Fibroblast of skin of right biceps (primary cell): ENCODE data around the gene KRTAP10-6.
"Not testable (repeated sequence)": the region's sequence is repeated elsewhere in the genome, so short reads cannot be mapped to it uniquely, and the experiment has no call there.

Source experiments
- DNase-seq: peaks from one replicate; pipeline ENCODE4 v3.0.0-alpha.2; 2013

Gene KRTAP10-6

GRCh38 chr21:44598061-44598460, 5.8 kb upstream of the KRTAP10-6 start:
- no peak for DNase-seq

GRCh38 chr21:44596068-44596725, 3.9 kb upstream of the KRTAP10-6 start:
- DNase-seq: no peak

DNA sequence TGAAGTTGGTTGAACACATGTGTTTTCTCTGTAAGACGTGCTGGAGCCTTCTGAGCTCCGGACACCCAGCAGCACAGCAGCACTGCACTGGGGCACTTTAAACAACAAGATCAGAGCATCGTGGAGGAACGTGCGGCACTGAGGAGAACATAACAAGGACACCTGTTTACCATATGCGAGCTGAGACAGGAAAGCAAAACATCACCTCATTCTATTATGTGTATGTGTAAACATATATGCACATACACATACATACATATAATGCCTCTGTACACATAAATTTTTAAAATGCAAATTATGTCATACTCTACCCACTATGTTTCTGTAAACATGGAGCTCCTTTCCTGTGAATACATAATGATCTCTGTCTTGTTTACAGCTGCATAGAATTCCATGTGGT, 3.2 kb upstream of the KRTAP10-6 start:
- DNase-seq: no peak

GRCh38 chr21:44594406-44594916, 2.2 kb upstream of the KRTAP10-6 start:
- no peak for DNase-seq

- DNase-seq: no peak
These were observed 1.5 kb upstream of the KRTAP10-6 start for GRCh38 chr21:44593598-44594405.

- DNase-seq: not testable (repeated sequence)
These were observed 539 bp downstream of the KRTAP10-6 start for GRCh38 chr21:44591801-44592130.

DNA sequence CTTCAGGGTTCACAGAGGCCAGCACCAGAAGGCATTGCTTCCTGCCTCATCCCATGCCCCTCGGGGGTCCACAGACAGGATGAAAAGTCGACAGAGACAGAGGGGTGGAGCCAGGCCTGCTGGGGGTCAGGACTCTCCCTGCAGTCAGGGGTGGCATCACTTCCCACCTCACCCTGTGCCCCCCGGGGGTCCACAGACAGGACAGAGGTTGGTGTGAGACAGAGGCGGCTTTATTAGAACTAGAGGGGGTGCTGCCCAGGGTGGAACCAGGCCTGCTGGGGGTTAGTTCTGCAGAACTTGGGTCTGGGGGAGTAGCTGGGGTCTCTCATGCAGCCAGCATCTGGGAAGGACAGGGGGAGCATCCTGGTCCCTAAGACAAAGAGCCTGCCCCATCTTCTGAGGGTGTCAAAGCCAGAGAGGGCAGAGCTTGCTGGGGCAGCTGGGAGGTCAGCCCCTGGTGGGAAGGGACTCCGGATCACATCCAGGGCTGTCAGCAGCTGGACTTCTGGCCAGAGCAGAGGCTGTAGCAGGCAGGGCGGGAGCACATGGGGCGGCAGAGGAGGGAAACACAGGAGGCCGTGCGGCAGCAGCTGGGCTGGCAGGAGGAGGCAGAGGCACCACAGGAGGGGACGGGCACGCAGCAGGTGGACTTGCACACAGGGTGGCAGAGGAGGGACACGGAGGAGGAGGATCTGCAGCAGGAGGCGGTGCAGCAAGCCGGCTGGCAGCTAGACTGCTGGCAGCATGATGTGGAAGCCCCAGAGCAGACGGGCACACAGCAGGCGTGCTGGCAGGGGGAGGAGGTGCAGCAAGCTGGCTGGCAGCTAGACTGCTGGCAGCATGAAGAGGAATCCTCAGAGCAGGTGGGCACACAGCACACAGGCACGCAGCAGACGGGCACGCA, 1.2 kb downstream of the KRTAP10-6 start:
- not testable (repeated sequence) for DNase-seq

DNA sequence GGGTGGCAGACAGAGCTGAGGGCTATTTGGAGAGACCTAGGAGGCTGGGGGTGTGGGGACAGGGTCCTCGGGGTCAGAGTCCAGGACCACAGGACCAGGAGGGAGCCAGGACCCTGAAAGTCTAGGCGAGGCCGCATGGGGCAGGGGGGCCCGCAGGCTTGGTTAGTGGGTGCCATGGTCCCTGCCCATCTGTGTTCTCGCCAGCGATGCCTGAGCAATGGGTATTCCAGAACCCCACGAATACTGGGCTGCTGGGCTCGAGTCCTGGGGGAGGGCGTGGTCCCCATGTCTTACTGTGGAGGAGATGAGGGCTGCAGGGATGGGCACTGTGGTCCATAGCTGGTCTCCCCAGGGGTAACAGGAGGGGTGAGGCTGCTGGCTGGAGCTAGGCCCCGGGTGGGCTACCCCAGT, 2.0 kb downstream of the KRTAP10-6 start:
- no peak for DNase-seq

GRCh38 chr21:44589586-44590305, 2.6 kb downstream of the KRTAP10-6 start:
- DNase-seq: no peak

- no peak for DNase-seq
These were observed 3.2 kb downstream of the KRTAP10-6 start for GRCh38 chr21:44589094-44589493.

DNA sequence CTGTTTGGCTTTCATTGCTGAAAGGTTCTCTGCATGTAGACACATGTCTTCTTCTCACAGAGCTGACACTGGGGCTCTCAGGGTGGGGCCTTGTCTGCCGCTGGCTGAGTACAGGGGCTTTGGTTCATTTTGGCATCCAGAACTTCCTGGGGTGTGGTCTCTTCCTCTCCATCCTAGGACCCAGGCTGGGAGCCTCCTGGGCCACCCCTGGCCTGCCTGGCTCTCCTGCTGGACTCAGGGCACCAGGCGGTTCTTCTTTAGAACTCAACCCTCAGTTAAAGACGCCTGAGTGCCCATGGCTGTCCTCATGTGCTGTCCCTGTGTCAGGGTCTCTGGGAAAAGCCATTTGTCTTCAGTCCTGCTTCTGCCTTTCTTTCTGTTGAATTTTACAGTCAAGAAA, 6.4 kb downstream of the KRTAP10-6 start:
- no peak for DNase-seq

- no peak for DNase-seq
These were observed 8.5 kb downstream of the KRTAP10-6 start for GRCh38 chr21:44583800-44584147.

GRCh38 chr21:44583089-44583799, 9.1 kb downstream of the KRTAP10-6 start:
- no peak for DNase-seq

DNA sequence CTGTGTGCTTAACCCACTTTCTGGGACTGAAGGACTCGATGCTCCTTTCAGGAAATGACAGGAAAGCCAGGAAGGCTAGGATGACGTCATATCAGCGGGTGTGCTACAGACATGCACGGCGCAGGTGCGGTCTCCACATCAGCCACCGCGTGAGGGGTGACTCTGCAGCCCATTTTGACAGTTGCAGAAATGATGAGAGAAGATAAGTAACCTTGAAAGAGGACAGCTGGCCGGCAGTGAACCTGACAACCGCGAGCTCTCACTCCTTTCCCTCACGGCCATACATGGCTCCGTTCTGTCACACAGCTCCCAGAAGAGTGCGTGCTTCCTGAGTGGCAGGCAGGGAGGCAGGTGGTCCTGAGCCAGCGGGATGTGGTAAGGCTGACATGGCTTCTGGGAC, 10.2 kb downstream of the KRTAP10-6 start:
- no peak for DNase-seq

DNA sequence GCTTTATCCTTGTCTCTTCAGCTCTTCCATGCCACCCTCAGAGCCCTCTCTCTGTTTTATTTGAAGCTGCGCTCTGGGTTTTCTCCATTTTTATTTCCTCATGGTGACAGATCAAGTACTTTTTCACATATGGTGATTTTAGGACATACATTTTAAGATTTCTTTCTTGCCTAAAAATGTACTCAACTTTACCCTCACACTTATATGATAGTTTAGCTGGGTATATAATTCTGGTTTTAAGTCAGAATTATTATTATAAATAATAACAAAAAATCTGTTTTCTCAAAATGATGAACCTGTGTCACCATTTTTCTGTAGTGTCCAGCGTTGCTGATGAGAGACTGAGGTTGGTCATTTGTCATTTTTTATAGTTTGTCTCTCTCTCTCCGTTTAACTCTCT, 11.1 kb downstream of the KRTAP10-6 start:
- DNase-seq: no peak

GRCh38 chr21:44580231-44580821, 12.0 kb downstream of the KRTAP10-6 start, which contains the start of gene KRTAP10-5:
TSS of gene KRTAP10-5 (minus strand) at chr21:44580604. CDS start at chr21:44580578, 26 bp downstream.
- DNase-seq: not testable (repeated sequence)

DNA sequence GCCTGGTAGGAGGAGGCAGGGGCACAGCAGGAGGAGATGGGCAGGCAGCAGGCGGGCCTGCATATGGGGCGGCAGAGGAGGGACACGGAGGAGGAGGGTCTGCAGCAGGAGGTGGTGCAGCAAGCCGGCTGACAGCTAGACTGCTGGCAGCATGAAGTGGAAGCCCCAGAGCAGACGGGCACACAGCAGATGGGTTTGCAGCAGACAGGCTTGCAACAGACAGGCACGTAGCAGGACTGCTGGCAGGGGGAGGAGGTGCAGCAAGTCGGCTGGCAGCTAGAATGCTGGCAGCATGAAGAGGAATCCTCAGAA, 12.5 kb downstream of the KRTAP10-6 start:
- DNase-seq: no peak

- no peak for DNase-seq
These were observed 13.1 kb downstream of the KRTAP10-6 start for GRCh38 chr21:44579056-44579832.

GRCh38 chr21:44578371-44579055, 13.8 kb downstream of the KRTAP10-6 start:
- no peak for DNase-seq

- no peak for DNase-seq
These were observed 16.3 kb downstream of the KRTAP10-6 start for GRCh38 chr21:44576025-44576420.
